GM18870 (cell line): ENCODE results near the gene ATP8A2.

Source experiments
- ATAC-seq: cut with Tn5 transposase; IDR thresholded peaks from one replicate; pipeline ENCODE4 v1.9.1; 2021; ENCODE audit warnings: moderate library complexity; ENCODE audit not compliant: unreplicated experiment

Gene ATP8A2

DNA sequence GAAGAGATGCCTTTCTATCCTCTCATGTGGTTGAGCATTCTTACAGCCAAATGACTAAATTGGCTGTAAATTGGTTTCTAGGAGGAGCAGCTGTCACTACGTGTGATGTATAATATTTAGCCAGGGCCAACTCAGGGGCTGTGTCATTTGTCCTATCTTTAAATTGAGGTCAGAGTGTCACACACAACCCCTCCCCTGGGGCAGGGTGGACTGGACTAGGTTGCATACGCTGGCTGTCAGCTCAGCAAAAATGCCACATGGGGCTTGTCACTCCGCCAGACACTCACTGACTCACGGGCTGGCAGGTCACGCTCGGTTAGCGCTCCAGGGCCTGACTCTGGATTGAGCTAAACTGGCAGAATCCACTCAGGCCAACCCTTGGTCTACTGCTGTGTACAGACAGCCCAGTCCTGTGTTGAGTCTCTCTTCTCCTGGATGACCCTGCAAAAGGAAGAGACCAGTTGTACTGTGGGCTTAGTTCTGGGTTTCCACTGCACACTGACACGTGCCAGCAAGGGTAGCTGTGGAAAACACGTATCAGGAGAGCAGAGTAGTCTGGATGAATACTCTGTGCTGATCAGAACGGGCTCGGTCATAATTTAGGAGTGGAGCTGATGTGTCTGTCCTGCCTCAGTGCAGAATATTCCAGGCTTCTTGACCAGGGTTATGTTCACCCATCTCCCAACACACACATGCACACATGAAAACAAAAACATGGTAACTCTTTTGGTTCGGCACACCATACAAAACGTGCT lies 650.9 kb downstream of the ATP8A2 start:
- no peak for ATAC-seq

DNA sequence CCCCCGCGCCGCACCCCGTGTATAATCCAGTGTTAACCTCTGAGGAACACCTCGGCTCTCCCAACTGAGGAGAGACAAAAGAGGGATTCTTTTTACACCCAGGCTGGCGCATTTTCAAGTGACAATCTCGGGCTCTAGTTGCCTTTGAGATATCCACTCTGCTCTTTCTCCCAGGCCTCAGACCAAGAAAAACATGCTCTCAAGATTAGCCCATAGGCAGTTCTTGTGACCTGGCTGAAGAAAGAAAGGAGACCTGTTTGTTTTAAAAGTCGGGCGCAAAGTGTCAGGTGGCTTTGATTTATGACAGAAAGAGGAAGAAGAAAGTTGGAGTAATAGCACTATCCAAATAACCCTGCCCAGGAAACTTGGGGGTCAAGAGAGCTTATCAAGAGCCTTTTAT lies 652.8 kb downstream of the ATP8A2 start:
- ATAC-seq: no peak

DNA sequence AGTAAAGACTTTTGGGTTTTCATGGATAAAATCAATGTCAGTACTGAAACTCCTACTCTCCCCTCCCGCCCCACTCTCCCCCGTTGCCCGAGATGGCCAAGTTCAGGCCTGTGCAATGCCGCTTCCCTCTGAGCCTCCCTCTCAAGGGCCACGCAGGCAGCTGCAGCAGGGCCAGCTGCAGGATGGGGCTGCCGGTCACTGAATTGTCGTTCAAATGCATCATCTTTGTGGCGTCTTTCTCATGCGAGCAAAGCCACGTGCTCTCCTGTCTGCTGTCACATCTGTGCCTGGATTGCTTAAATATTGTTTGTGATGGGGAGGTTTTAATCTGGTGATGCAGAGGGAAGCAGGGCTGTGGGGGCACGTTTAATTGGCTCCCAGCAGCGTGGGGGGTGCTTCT lies 653.4 kb downstream of the ATP8A2 start:
- ATAC-seq: no peak

DNA sequence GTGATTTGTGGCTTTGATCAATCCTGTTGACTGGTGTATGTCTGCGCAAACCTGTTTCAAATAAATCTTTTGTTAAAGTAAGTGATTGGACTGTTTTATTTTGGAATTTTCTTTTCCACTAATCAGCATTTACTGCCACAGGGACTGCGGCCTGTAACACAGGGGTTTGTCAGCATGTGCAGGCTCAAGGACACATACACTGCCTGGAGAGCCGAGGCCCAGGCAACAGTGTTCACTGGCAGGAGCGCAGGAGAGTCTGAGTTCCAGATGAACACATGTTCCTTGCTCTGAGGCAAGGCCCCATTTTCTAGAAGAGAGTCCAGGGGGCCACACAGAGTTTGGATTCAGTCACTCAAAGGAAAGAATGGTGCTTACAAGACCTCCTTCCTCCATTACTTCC lies 654.0 kb downstream of the ATP8A2 start:
- no peak for ATAC-seq

DNA sequence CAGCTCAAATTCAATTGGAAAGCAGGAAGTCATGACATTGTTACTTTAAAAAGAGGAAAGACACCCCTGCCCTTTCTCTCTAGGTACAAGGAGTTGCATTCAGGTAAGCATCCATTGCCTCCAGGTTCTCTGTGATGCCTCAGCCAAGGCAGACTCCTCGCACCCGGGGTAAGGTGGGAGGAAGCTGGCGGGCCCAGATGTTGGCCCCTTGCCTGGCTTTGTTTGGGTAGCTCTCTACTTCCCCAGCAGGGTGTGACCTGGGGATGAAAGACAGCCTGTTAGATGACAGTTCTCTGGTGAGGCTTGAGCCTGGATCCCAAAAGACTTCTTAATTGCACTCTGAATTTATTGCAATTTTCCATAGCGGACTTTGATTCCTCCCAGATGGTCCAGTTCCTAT lies 654.4 kb downstream of the ATP8A2 start:
- no peak for ATAC-seq

DNA sequence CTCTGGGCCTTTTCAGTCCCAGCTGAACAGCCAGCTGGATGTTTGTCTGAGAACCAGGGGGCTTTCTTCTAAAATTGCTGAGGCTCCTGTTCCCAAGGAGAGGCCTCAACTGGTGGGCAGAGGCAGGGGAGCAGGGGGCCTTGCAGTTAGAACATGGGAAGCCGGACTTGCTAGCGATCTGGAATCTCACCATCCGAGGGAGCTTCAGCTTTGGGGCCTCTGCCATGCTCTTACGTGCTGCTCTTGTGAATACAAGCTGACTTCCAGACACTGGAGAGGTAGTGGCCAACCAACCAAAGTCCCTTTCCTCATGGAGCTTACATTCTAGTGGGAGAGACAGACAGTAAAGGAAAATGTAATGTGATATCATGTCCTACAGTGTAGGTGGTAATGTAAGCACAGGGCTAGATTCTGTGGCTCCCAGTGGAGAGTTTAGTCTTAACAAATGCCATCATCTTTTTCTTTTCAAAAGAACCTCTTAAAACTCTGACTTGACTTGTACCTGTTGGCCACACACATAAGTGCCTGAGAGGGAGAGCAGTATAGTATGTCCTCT lies 657.9 kb downstream of the ATP8A2 start:
- no peak for ATAC-seq

DNA sequence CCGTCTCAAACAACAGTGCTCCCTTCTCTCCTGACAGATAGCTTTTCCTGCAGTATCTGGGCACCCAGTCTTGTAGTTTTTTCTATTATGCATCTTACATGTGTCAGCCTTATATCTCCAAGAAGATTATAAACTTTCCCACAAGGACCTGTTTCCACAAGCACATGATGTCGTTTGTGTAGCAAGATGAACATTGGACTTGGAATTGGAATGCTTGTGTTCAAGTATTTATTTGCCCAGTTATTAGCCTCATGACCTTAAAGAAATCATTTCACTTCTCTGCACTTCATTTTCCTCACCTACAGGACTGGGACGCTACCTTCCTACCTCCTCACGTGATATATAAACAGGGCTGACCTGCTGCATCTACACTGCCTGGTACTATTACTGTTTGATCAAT lies 658.6 kb downstream of the ATP8A2 start:
- no peak for ATAC-seq

DNA sequence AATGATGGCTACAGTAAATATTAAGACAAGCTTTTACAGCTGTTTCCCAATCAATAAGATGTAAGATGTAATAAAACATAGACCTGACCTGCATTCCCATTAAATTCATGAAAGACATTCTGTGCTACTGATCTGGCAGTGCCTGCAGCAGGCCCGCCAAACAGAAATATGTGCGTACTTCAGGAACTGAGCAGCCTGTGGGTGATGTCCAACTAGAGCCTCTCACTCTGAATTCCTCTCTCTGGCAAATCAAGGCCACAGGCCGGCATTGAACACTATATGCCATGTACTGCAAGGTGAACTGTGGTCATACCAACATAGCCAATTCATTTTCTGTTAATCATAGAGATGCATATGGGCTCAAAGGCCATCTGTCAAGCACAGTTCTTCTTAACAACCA lies 662.2 kb downstream of the ATP8A2 start:
- ATAC-seq: no peak

DNA sequence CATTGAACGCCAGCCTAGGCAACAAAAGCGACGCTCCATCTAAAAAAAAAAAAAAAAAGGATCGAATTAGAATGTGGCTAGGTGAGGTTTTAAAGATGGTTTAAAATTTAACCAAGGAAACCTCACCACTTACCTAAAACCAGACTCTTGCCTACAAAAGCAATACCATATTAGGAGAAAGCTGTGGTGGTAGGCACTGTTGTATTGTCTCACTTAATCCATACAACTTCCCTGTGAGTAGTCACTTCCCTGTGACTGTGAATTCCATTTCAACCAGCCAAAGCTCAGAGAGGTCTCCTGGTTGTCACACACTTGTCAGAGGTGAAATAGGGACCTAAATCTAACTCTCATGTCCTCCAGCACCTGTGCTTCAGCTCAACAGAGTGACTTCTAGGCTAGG lies 664.6 kb downstream of the ATP8A2 start:
- no peak for ATAC-seq

DNA sequence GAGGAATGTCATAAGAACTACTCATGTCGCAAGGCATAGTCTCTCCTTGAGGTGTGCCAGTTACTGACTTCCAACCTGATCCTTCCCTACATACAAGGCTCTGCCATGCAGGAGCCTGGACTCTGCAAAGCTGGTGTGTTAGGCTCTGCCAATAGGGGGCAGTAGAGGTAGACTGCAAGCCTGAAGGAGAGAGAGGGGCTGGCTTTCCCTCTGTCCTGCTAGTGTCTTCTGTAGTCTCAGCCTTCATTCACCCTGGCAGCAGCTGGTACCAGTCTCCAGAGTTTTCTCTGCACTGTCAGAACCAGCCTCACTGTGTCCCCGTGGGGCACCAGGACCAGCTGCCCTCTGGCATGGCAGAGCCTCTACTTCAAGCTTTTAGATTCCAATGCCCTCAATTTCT lies 665.5 kb downstream of the ATP8A2 start:
- no peak for ATAC-seq

DNA sequence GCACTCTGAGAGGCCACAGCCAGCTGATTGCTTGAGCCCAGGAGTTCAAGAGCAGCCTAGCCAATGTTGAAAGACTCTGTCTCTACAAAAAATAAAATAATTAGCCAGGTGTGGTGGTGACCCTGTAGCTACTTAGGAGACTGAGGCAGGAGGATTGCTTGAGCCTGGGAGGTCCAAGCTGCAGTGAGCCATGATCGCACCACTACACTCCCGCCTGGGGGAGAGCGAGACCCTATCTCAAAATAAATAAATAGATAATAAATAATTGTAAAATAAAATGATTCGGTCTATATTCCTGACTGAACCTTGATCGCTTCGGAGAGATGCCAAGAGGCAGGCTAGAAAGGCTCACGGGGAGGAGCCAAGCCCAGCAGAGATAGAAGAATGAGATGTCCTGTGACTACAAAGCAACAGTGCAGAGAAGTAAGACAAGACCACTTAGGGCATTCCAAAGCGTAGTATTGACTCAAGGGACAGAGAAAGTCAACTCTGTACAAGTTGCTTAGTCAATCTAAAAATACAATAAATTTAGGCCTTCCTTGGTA lies 667.2 kb downstream of the ATP8A2 start:
- no peak for ATAC-seq

DNA sequence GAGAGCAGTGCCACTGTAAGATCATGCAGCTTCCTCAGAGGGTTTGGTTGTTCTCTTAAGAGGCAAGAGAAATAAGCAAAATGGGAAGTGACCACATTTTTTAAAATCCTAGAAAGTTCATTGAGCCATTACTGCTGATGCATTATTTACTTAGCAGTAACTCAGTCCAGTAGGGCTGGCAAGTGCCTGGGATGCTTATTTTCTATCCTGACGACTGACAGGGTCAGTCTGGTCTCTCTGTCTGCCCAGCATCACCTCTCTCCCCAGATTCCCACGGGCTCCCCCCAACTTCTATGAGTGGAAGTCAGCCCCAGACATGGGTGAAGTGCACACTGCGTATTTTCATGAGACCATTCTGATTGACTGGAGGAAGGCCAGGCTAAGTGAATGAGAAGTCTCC lies 669.7 kb downstream of the ATP8A2 start:
- no peak for ATAC-seq

DNA sequence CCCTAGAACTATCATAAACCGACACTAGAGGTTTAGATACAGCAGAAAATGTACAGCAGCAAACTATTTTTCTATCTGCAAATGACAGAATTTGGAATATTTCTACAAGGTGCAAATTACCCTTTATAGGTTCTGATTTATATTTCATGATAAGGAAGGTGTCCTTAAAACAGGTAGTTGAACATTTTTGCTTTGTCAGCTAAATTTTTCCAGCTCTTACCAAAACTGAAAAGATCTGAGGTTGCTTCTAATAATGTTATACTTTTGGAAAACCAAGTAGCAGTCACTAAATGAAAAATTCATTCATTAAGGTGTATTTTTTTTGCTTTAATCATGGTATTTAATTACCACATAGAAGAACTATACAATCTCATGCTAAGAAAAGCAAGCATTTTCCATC lies 671.0 kb downstream of the ATP8A2 start:
- ATAC-seq: no peak

DNA sequence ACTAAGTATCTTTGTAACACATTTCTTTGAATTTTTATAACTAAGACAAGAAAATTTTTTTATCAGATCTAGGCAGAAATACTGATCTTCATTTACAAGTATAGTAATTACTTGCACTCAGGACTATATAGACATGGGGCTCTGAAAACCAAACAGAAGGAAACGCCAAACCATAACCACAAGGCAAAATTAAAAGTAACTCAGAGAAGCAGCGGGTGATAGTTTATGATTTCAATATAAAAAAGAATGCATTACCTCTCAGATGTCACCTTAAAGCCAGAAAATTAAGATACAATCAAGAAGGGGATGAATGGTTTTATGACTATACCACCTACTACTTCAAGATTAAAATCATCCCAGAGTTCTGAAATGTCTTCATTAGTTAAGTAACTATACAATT lies 673.4 kb downstream of the ATP8A2 start:
- no peak for ATAC-seq

DNA sequence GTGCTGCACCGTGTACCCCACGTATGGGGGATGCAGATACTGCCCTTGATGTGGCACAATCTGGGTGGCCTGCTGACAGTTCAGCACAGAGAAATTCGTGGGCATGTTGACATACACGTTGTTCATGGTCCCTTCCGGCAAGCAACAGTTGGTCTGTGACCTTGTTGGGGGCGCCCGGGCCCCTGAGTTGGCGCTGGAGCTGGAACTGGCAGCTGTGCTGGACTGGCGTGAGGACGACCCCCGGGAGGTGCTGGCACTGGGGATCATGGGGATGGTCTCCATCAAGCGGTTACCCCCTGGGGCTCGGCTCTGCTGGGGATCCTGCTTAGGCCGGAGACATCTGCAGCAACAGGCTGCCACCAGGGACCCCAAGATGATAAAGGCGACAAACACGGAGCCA lies 674.9 kb downstream of the ATP8A2 start:
- ATAC-seq: no peak

DNA sequence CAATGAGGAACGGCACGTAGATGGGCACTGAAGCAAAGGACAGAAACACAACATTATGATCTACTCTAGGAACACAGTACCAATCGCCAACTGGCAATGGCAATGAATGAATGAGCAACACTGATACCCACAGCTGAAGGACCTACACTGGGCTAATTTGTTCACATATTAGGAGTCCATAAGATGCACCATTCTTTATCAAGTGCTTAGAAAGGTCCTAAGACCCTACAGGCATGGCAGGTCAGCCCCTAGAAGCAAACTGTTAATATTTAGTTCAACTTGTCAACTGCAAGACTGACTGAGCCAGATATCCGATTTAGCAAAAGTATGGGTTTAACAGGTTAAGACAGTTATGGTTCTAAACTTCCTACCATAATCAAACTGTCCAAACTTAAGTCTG lies 675.3 kb downstream of the ATP8A2 start:
- no peak for ATAC-seq

DNA sequence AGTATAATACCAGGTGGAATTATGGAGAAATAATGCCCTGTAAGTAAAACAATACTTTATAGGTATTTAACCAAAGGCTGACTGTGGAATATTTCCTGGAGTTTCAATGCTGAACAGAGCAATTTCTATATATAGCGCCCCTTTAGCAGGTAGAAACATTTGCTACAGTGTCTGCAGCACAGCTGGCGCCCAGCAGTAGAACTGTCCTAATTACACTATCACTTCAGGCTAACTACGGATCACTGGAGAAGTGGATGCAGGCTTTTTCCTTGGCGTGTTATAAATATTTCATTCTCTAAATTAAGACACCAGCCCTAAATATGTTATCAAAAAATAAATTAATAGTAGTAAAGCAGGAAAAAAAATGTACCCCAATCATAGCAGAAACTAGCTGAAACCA lies 677.0 kb downstream of the ATP8A2 start:
- ATAC-seq: no peak

DNA sequence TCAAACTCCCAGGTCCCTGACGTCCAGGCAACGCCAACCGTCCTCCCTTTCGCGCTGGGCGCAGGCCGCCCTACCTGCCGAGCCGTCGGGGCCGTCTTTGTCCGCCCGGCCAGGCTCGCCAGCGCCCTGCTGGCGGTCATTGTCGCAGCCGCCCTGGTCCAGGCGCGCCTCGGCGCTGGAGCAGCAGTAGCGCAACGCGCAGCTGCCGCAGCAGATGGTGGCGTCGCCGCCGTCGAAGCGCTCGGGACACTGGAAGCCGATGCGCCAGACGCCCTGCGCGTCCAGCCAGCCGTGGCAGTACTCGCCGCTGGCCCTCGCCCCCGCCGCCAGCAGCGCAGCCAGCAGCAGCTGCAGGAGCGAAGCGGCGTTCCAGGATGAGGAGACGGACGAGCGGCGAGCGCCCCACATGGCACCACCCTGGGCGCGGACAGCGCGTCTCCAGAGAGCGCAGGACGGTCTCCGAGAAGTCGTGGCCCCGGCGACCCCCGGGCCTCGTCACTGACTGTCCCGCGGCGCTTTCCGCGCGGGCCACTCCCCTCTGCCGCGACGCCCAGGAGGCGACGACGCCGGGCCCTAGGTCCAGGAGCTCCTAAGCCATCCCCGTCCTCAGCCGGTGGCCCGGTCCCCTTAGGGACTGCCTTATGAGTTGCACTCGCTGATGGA lies 678.9 kb downstream of the ATP8A2 start:
- ATAC-seq: no peak

DNA sequence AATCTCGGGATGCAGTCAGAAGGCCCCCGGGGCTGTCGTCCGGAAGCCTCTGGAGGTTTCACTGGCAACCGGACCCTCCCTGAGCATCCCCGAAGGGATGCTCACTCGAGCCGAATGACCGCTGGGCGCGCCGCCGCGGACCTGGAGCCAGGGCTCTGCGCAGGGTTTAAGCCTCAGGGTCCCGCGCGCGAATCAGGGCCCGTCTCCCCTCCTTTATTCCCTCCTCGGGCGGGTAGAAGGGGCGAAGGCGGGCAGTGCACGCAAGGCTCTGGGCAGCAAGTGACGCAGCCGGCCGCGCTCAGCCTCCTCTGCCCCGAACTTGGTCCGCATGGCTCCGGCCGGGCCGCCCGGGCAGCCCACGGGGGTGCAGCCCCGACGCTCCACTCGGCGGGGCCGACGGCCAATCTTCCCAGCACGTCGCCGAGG lies 679.5 kb downstream of the ATP8A2 start:
- ATAC-seq: no peak

DNA sequence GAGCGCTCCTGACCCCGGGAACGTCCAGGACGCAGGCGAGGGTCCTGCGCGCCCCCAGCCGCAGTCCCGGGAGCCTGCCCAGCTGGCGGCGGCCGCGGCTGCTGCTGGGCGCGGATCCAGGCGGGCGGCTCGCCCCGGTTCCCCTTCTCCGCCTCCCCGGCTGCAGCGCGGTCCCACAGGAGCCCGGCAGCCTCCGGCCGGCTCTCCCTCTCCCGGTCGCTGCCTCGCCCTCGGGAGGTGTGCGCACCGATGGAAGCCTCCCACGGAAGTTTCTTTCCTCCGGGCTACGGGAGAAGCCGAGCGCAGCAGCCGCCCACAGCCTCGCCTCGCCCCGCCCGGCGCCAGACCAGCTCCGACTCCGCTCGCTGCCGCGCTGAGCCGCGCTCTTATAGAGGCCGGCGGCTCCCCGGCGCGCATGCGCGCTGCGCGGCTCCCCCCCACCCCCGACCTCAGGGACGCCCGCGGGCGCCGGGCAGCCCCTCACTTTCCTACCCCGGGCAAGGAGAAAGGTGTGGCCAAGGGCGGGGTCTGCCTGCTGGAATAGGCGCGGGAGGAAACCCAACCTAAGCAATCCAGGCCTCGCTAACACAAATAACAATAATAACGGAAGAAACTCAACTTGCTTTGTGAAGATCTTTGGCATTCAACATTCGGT lies 680.0 kb downstream of the ATP8A2 start, which contains the start of gene SHISA2:
TSS of gene SHISA2 (minus strand) at position 360 of the 655 bp plus-strand sequence. CDS start 1,041 bp downstream, outside the sequence.
- no peak for ATAC-seq

DNA sequence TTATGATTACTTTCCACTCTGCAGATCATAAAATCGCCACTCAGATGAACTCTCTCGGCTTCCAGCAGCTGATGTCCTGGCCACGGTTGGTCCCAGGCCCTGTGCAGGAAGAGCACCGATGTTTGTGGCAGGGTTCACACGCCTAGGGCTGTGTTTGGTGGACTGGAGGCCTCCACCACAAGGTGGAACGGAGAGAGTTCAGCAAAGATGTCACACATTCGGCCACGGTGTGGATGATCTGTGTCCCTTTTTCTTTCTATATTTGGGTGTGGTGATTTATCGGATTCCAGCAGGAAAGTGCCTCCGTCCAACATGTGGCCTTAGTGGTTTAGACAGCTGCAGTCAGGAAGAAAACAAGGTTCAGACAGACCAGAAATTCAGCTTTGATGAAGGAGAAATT lies 680.6 kb downstream of the ATP8A2 start:
- no peak for ATAC-seq
